BJ (cell line): ENCODE results near the gene CLCN1. TPM values are rescaled to one million over a fixed set of nuclear protein-coding genes. Genes with fewer than 3 reads are reported as not detected.
"Not testable (repeated sequence)": the region's sequence is repeated elsewhere in the genome, so short reads cannot be mapped to it uniquely, and the experiment has no call there.

Source experiments
- CTCF ChIA-PET: fragments of 350-600 bp; formaldehyde crosslinking; extraction: SDS; loops from one replicate; lab custom pipeline; 2021; ENCODE audit warnings: antibody characterized with exemption, inconsistent platforms; lab: Yijun Ruan, JAX
- POLR2A ChIA-PET: fragments of 300-600 bp; sonication (Branson Sonifier 250); formaldehyde crosslinking; extraction: SDS; loops from one replicate; lab custom pipeline; 2021; ENCODE audit warnings: antibody characterized with exemption; lab: Charles Lee
- DNase-seq: peaks from one replicate; pipeline ENCODE4 v3.0.0-alpha.2; 2011; ENCODE audit warnings: low read depth
- H3K27me3 ChIP-seq: 2 replicates; pipeline ENCODE4 v1.6.0; 2011; ENCODE audit warnings: low read length; ENCODE audit not compliant: control insufficient read depth, insufficient read depth
- H3K36me3 ChIP-seq: 2 replicates; pipeline ENCODE4 v1.5.1; 2011; ENCODE audit warnings: low read length; ENCODE audit not compliant: control insufficient read depth, insufficient read depth
- H3K4me3 ChIP-seq: 2 replicates; pipeline ENCODE4 v1.5.1; 2011; ENCODE audit warnings: low read depth, mild to moderate bottlenecking, control low read depth, low read length
- polyA plus RNA-seq: library from polyadenylated mRNA; depleted of rRNA; stranded (reverse); fragments of >200 nt; gene quantifications from 2 replicates; pipeline ENCODE4 v1.2.3, GENCODE V29; 2011
- TF ChIP-seq, protein P1 (sequence below): IDR thresholded peaks from 2 replicates; pipeline ENCODE4 v1.5.1; 2011; ENCODE audit warnings: low read depth, mild to moderate bottlenecking, control low read depth, inconsistent platforms, low read length, moderate library complexity; ENCODE audit not compliant: insufficient read depth

CLCN1 gene
- polyA plus RNA-seq, 1 experiment = not detected

GRCh38 chr7:143390104-143390772, 74.3 kb downstream of the CLCN1 start:
- Histone ChIP-seq H3K27me3 (no peaks in the 10 kb centered on the region), H3K4me3 (no peak overlapping the region), H3K36me3 (peaks cover 46% of the 10 kb centered on the region)
- TF ChIP-seq, protein P1, sequence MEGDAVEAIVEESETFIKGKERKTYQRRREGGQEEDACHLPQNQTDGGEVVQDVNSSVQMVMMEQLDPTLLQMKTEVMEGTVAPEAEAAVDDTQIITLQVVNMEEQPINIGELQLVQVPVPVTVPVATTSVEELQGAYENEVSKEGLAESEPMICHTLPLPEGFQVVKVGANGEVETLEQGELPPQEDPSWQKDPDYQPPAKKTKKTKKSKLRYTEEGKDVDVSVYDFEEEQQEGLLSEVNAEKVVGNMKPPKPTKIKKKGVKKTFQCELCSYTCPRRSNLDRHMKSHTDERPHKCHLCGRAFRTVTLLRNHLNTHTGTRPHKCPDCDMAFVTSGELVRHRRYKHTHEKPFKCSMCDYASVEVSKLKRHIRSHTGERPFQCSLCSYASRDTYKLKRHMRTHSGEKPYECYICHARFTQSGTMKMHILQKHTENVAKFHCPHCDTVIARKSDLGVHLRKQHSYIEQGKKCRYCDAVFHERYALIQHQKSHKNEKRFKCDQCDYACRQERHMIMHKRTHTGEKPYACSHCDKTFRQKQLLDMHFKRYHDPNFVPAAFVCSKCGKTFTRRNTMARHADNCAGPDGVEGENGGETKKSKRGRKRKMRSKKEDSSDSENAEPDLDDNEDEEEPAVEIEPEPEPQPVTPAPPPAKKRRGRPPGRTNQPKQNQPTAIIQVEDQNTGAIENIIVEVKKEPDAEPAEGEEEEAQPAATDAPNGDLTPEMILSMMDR = no peak
- POLR2A ChIA-PET = no interaction called here
- DNase-seq = no peak
- CTCF ChIA-PET = interaction anchor here (0.8 to 1.1 kb wide), 2 partner anchors 9 to 10 kb away, joined by 4 read pairs; partner anchors contain the start of gene ZYX

DNA sequence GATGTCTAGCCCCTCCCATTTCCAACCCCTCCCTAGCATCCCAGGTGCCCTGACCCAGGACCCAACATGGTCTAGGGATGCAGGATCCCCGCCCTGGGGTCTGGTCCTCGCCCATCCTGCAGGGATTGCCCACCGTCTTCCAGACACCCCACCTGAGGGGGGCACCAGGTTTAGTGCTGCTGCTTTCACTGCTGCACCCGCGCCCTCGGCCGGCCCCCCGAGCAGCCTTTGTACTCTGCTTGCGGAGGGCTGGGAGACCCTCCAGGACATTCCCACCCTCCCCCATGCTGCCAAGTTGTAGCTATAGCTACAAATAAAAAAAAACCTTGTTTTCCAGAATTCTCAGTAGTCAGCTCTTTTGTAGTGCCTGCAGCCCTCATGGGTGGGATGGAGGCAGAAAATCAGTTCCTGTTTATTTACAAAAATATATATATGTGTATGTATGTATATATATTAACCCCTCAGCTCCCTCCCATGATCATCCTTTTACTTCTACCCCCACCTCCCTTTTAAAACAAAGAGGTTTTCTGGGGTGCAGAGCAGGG, 74.9 kb downstream of the CLCN1 start:
- CTCF ChIA-PET = interaction anchor here (0.6 to 1.1 kb wide), 4 partner anchors 9 to 36 kb away, joined by 3 to 4 read pairs (median 4); partner anchors contain the start of gene ZYX
- no peak overlapping the region for H3K4me3 ChIP-seq

GRCh38 chr7:143391462-143392404, 75.8 kb downstream of the CLCN1 start:
- ChIA-PET CTCF (interaction anchor here (0.6 to 2.7 kb wide), 7 partner anchors 11 to 151 kb away, joined by 3 to 12 read pairs (median 4); no protein-coding TSS in a partner anchor), POLR2A (interaction anchor here (0.5 to 1.0 kb wide), 3 partner anchors 348 to 930 kb away, joined by 3 to 4 read pairs (median 3); no protein-coding TSS in a partner anchor)
- no peaks in the 10 kb centered on the region for H3K27me3 ChIP-seq
- TF ChIP-seq, protein P1 = no peak
- no peak overlapping the region for H3K4me3 ChIP-seq
- H3K36me3 ChIP-seq = peaks cover 41% of the 10 kb centered on the region
- DNase-seq = peak; percentile 41

More for the DNA sequence above, 74.9 kb downstream of the CLCN1 start:
- TF ChIP-seq, protein P1 = no peak
- Histone ChIP-seq H3K36me3 (peaks cover 44% of the 10 kb centered on the region), H3K27me3 (no peaks in the 10 kb centered on the region)
- POLR2A ChIA-PET = no interaction called here
- no peak for DNase-seq

DNA sequence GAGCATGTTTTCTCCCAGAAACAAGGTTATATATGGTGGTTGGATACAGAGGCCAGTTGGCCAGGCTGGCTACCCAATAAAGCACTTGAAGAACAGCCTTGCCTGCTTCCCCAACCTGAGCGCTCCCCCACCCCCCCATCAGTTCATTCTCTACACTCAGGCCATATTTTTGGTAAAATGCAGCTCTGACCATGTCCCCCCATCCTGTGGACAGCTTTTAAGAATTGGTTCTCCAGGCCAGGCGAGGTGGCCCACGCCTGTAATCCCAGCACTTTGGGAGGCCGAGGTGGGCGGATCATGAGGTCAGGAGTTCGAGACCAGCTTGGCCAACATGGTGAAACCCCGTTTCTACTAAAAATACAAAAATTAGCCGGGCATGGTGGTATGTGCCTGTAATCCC, 76.5 kb downstream of the CLCN1 start:
- H3K27me3 ChIP-seq, H3K4me3 ChIP-seq, DNase-seq: not testable (repeated sequence)
- peaks cover 38% of the 10 kb centered on the region for H3K36me3 ChIP-seq
- ChIA-PET POLR2A (interaction anchor here (0.5 to 1.0 kb wide), 3 partner anchors 349 to 931 kb away, joined by 3 to 4 read pairs (median 3); no protein-coding TSS in a partner anchor), CTCF (interaction anchor here (0.6 to 2.7 kb wide), 6 partner anchors 8 to 152 kb away, joined by 3 to 12 read pairs (median 6); no protein-coding TSS in a partner anchor)

GRCh38 chr7:143392875-143393266, 77.0 kb downstream of the CLCN1 start:
- CTCF ChIA-PET = interaction anchor here (0.6 to 2.7 kb wide), 6 partner anchors 9 to 152 kb away, joined by 3 to 12 read pairs (median 5); no protein-coding TSS in a partner anchor
- TF ChIP-seq, protein P1 = no peak
- H3K4me3 ChIP-seq = no peak overlapping the region
- H3K36me3 ChIP-seq = peaks cover 34% of the 10 kb centered on the region
- no peak for DNase-seq
- H3K27me3 ChIP-seq = no peaks in the 10 kb centered on the region
- POLR2A ChIA-PET = no interaction called here
